Activated naive CD4-positive, alpha-beta T cell treated with anti-CD3 and anti-CD28 coated beads, Interleukin-2, amount 10 ng/mL, durations not matched to agents 7 days and 5 days (primary cell): ENCODE measurements around the gene LKAAEAR1.

Source experiments
- CTCF ChIA-PET: fragments of 350-600 bp; sonication (Branson Sonifier 250); formaldehyde crosslinking; loops from one replicate; lab custom pipeline; 2021; ENCODE audit warnings: antibody characterized with exemption; lab: Charles Lee
- DNase-seq: peaks from one replicate; pipeline ENCODE4 v3.0.0-alpha.2; 2020
- H3K27ac Mint-ChIP-seq: one replicate; pipeline ENCODE4 v1.8.0; 2021; ENCODE audit warnings: mild to moderate bottlenecking, moderate library complexity, mixed read lengths
- H3K27me3 Mint-ChIP-seq: one replicate; pipeline ENCODE4 v1.8.0; 2021; ENCODE audit warnings: mild to moderate bottlenecking, mixed read lengths
- H3K36me3 Mint-ChIP-seq: one replicate; pipeline ENCODE4 v1.8.0; 2021; ENCODE audit warnings: mixed read lengths
- H3K4me1 Mint-ChIP-seq: one replicate; pipeline ENCODE4 v1.8.0; 2021; ENCODE audit warnings: mixed read lengths
- H3K4me3 Mint-ChIP-seq: one replicate; pipeline ENCODE4 v1.8.0; 2021; ENCODE audit warnings: mild to moderate bottlenecking, moderate library complexity, mixed read lengths
- H3K9me3 Mint-ChIP-seq: one replicate; pipeline ENCODE4 v1.8.0; 2021; ENCODE audit warnings: mixed read lengths

LKAAEAR1 gene

DNA sequence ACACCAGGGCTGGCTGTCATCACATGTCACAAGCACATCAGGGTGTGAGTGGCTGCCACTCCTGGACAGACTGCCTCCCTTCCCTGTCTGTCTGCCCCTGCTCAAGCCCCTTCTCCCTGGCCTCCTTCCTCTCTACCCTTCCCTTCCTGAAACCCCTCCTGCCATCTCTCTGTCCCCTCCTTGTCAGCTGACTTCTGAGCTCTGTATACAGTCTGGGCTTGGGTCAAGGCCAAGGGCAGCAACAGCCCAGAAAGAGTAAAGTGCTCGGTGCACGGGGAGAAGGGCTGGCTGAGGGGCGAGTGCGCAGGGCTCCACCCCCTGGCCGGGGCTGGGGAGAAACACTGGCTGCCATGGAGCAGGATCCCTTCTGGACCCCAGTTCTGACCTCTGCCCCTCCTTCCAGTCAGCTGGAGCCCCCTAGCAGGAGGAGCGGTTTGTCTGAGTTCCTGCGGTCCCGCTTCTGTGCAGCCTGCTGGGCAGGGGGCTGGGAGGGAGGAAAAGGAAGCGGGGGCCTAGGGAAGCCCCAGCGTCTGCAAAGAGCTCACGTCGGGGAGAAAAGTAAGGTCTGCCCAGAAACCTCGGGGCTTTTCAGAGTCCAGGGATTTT is 2.0 kb downstream of the LKAAEAR1 start:
- Mint-ChIP-seq H3K4me1 (peaks cover 37% of the 10 kb centered on the region), H3K27me3 (peaks cover 62% of the 10 kb centered on the region), H3K27ac (no peak overlapping the region), H3K4me3 (peak overlapping the region; percentile 56), H3K36me3 (peaks cover 13% of the 10 kb centered on the region), H3K9me3 (peaks cover 4% of the 10 kb centered on the region)
- CTCF ChIA-PET, result interaction anchor here (5.7 kb wide), 1 partner anchor 37 kb away, joined by 75 read pairs; no protein-coding TSS in a partner anchor
- DNase-seq, result no peak

DNA sequence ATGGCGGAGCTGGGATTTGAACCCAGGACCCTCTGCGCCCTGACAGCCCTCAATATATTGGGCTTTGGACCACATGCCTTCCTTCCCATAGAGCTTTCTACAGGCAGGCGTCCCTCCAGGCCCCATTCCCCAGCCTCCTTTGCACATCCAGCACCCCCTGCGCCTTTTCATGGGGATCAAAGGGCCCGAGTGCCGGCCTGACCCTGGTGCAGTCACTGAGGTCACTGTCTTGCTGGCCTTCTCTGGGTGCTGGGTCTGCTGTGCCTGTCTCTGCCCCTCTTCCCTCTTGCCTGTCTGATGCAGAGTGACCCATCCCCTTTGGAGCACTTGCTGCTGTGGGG is 2.6 kb downstream of the LKAAEAR1 start:
- Mint-ChIP-seq H3K4me3 (peak overlapping the region; percentile 33), H3K27me3 (peaks cover 59% of the 10 kb centered on the region), H3K27ac (peak overlapping the region; percentile 39), H3K9me3 (peaks cover under 1% of the 10 kb centered on the region), H3K36me3 (peaks cover 17% of the 10 kb centered on the region), H3K4me1 (peaks cover 42% of the 10 kb centered on the region)
- no peak for DNase-seq
- CTCF ChIA-PET, result interaction anchor here (1.7 to 5.7 kb wide), 2 partner anchors 38 to 43 kb away, joined by 5 to 75 read pairs; no protein-coding TSS in a partner anchor

DNA sequence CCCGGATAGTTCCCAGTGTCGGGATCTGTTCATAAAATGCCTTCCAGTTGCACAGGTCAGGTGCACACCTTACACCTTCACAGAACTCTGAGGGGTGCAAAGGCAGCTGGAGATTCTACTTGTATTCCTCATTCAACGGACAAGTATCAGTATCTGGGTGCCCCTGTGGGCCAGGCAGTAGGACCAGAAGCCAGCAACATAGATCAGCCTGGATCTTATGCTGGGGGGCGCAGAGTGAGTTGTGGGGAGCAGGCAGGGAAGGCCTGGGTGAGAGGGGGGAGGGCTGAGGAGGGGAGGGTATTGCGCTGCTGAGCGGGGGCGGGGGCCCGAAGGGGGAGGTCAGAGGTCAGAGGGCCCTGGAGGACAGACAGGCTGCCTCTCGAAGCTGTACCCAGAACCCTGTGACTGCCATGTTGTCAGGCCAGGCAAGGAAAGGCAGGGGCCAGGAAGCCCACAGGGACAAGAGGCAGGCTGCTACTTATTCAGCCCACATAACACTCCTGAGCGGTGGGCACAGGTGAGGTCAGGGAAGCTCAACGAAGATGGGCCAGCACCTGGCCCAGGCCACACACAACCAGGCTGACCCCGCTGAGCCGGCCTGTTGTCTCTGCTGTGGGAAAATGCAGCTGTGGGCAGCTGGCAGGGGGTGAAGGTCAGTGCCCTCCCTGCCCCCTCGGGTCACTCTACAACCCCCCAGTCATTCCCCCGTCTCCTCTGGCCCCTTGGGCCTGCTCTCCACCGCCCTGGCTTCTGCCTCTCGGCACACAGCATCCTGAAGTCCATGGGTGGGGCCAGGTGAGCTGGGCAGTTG is 3.2 kb downstream of the LKAAEAR1 start:
- Mint-ChIP-seq H3K4me3 (peak overlapping the region; percentile 71), H3K27me3 (peaks cover 53% of the 10 kb centered on the region), H3K9me3 (no peaks in the 10 kb centered on the region), H3K36me3 (peaks cover 18% of the 10 kb centered on the region), H3K4me1 (peaks cover 47% of the 10 kb centered on the region), H3K27ac (peak overlapping the region; percentile 49)
- CTCF ChIA-PET, result interaction anchor here (1.7 to 5.7 kb wide), 2 partner anchors 38 to 42 kb away, joined by 5 to 75 read pairs; no protein-coding TSS in a partner anchor
- no peak for DNase-seq

DNA sequence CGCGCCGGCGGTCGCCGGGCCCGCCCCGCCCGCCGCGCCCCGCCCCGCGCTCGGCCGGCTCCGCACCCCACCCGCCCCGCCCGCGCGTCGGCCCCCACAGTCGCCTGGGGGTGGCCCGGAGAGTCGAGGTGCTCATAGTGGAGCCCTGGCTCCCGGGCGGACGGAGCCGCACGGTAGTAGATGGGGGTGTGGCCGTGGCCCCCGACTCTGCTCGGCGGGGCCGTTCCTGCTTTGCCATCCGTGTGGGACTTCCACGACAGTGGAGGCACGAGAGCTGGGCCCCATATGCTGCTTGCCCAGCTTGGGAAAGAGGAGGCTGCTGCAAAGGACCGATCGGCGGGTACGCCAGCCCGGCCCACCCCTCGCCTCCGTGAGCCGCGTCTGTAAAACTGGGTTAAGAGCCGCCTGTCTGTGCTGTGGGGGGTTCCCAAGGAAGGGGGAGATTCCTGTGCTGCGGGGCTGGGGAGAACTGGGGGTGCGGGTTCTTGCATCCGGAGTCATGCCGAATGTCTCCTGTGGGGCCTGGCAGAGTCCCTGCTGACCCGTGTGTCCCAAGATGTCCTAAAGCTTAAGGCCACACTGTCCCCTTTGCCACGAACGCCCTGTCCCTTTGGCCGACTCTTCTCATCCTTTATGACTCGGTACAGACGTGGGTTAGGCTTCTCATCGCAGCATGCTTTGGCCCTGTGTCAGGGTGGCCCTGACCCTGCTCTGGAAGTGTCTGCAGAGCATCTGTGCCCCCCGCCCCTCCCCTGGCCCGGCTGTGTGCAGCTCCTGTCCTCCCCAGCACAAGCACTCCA is 4.0 kb downstream of the LKAAEAR1 start, which contains the start of gene OPRL1:
Gene OPRL1, plus strand, starts transcription at position 70 of the 800 bp plus-strand sequence. CDS start 12,639 bp downstream, outside the sequence.
- Mint-ChIP-seq H3K36me3 (peaks cover 24% of the 10 kb centered on the region), H3K4me1 (peaks cover 53% of the 10 kb centered on the region), H3K9me3 (no peaks in the 10 kb centered on the region), H3K27me3 (peaks cover 45% of the 10 kb centered on the region), H3K4me3 (peak within 1 kb of the TSS; percentile 94), H3K27ac (peak within 1 kb of the TSS; percentile 92)
- CTCF ChIA-PET, result interaction anchor here (0.6 to 5.7 kb wide), 5 partner anchors 39 to 144 kb away, joined by 3 to 75 read pairs (median 7); partner anchors contain the start of genes PRPF6 and SAMD10
- DNase-seq, result peak; percentile 72

DNA sequence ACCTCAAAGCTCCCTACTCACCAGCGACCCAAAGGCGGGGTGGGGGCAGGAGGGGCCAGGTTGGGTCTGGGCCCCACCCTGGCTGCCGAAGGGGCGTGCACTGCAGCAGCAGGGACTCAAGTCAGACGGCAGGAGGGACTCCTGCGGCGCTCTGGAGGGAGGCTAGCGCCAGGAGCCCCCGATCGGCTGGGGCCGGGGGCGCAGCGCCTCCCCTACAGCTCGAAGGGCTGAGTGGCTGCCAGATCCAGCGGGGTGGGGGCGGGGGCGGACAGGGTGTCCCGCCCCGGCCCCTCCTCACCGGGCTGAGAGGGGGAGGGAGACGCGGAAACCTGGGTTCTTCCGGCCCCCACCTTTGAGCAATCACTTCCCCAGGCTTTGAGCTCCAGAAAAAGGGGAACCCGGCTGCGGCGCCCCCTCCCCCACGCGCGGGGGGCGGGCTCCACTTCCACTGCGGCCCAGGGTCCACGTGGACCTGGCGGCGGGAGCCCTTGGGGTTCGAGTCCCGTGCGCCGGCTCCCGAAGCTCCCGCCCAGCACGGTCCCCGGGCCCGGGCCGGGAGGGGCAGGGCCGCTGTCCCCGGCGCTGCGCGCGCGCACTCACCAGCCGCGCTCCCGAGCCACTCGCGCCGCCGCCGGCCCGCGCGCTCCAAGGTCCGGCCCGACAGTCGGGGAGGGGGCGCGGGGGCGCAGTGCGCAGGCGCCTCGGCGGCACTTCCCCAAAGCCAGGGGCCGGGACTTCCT is 4.8 kb downstream of the LKAAEAR1 start, which contains the start of gene RGS19:
Gene RGS19, minus strand, starts transcription at position 246 of the 740 bp plus-strand sequence. CDS start 2,632 bp downstream, outside the sequence.
- peak; percentile 85 for DNase-seq
- Mint-ChIP-seq H3K4me1 (peaks cover 52% of the 10 kb centered on the region), H3K4me3 (peak within 1 kb of the TSS; percentile 94), H3K36me3 (peaks cover 28% of the 10 kb centered on the region), H3K9me3 (no peaks in the 10 kb centered on the region), H3K27ac (peak within 1 kb of the TSS; percentile 92), H3K27me3 (peaks cover 38% of the 10 kb centered on the region)
- CTCF ChIA-PET, result interaction anchor here (0.6 to 2.8 kb wide), 3 partner anchors 42 to 143 kb away, joined by 3 to 9 read pairs (median 7); partner anchors contain the start of genes PRPF6 and SAMD10

GRCh38 chr20:64078934-64079272 is 5.3 kb downstream of the LKAAEAR1 start:
- H3K27me3 Mint-ChIP-seq, result peaks cover 33% of the 10 kb centered on the region
- H3K27ac Mint-ChIP-seq, result peak overlapping the region; percentile 92
- peaks cover 32% of the 10 kb centered on the region for H3K36me3 Mint-ChIP-seq
- H3K9me3 Mint-ChIP-seq, result no peaks in the 10 kb centered on the region
- H3K4me3 Mint-ChIP-seq, result peak overlapping the region; percentile 94
- no peak for DNase-seq
- CTCF ChIA-PET, result interaction anchor here (1.4 to 2.8 kb wide), 2 partner anchors 43 to 99 kb away, joined by 7 to 9 read pairs; partner anchors contain the start of genes PRPF6 and SAMD10
- peaks cover 52% of the 10 kb centered on the region for H3K4me1 Mint-ChIP-seq

DNA sequence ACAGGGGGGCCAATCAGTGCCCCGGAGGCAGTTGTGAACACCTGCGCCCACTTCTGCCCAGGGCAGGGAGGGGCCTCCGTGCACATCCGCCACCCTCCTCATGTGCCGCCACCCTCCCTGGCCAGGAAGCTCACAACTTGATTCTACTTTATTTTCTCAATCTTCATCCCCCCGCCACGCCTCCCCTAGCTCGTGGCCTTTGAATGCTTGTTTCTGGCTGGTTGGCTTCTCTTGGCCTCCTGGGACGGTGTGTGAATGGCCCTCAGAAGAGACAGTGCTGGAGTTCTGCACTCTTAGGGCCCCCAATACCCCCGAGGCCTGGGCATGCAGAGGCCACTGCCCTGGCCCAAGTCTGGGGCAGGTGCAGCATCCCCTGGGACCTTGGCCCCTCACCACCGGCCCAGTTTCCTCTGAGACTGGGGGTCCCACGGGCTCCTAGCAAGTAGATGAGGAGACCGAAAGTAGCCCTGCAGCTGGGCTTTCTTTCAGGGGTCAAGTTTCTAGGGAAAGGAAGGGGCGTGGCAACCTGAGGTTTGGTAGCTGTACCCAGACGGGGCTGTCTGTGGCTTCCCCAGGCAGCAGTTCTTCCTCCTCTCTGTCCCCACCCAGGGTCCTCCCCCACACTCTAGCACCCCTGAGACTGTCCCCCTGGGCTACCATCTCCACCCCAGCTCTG is 6.2 kb downstream of the LKAAEAR1 start:
- H3K4me3 Mint-ChIP-seq, result peak overlapping the region; percentile 94
- H3K27me3 Mint-ChIP-seq, result peaks cover 29% of the 10 kb centered on the region
- peaks cover 55% of the 10 kb centered on the region for H3K4me1 Mint-ChIP-seq
- peak overlapping the region; percentile 92 for H3K27ac Mint-ChIP-seq
- CTCF ChIA-PET, result interaction anchor here (1.1 to 2.8 kb wide), 2 partner anchors 29 to 98 kb away, joined by 3 to 9 read pairs; partner anchors contain the start of genes PRPF6, SAMD10 and SOX18
- H3K9me3 Mint-ChIP-seq, result no peaks in the 10 kb centered on the region
- H3K36me3 Mint-ChIP-seq, result peaks cover 35% of the 10 kb centered on the region
- peak; percentile 87 for DNase-seq

DNA sequence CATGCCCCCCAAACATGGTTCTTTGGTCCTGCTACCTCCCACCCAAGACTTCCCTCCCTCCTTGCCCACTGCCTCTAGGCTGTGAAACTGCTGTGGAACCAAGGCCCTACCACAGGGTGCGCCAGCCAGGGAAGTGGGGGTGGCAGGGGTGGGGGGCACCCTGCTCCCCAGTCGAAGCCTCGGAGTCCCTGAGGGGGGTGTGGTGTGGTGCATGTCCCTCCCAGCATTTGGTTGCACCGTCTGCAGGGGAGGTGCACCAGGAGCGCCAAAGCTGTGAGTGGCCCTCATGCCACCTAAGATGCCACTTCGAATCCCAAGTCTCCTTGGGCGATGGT is 6.7 kb downstream of the LKAAEAR1 start:
- H3K4me1 Mint-ChIP-seq, result peaks cover 55% of the 10 kb centered on the region
- H3K36me3 Mint-ChIP-seq, result peaks cover 35% of the 10 kb centered on the region
- no peaks in the 10 kb centered on the region for H3K9me3 Mint-ChIP-seq
- CTCF ChIA-PET, result interaction anchor here (1.1 to 2.8 kb wide), 2 partner anchors 28 to 97 kb away, joined by 3 to 9 read pairs; partner anchors contain the start of genes PRPF6, SAMD10 and SOX18
- peaks cover 23% of the 10 kb centered on the region for H3K27me3 Mint-ChIP-seq
- peak overlapping the region; percentile 92 for H3K27ac Mint-ChIP-seq
- peak overlapping the region; percentile 94 for H3K4me3 Mint-ChIP-seq
- DNase-seq, result no peak

DNA sequence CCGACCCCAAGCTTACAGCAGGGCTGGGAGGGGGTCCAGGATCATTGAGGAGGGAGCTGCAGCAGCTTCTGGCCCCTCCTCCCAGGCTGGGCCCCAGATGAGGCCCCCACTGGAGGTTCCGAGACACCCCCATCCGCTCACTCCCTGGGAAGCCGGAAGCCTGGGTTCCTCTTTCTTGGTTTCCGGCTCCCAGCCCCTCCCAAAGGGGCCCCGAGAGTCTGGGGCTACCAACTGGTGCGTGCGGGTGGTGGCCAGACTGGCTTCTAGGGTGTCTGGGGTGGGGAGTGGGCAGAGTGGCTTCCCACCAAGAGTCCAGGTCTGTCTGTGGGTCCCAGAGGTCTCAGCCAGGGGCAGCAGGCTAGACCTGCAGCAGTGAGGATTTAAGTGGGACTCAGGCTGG is 7.1 kb downstream of the LKAAEAR1 start:
- Mint-ChIP-seq H3K27me3 (peaks cover 19% of the 10 kb centered on the region), H3K27ac (peak overlapping the region; percentile 92), H3K4me1 (peaks cover 55% of the 10 kb centered on the region), H3K36me3 (peaks cover 37% of the 10 kb centered on the region), H3K4me3 (peak overlapping the region; percentile 94), H3K9me3 (no peaks in the 10 kb centered on the region)
- CTCF ChIA-PET, result interaction anchor here (1.1 kb wide), 1 partner anchor 28 kb away, joined by 3 read pairs; the partner anchor contains the start of gene SOX18
- peak; percentile 69 for DNase-seq

DNA sequence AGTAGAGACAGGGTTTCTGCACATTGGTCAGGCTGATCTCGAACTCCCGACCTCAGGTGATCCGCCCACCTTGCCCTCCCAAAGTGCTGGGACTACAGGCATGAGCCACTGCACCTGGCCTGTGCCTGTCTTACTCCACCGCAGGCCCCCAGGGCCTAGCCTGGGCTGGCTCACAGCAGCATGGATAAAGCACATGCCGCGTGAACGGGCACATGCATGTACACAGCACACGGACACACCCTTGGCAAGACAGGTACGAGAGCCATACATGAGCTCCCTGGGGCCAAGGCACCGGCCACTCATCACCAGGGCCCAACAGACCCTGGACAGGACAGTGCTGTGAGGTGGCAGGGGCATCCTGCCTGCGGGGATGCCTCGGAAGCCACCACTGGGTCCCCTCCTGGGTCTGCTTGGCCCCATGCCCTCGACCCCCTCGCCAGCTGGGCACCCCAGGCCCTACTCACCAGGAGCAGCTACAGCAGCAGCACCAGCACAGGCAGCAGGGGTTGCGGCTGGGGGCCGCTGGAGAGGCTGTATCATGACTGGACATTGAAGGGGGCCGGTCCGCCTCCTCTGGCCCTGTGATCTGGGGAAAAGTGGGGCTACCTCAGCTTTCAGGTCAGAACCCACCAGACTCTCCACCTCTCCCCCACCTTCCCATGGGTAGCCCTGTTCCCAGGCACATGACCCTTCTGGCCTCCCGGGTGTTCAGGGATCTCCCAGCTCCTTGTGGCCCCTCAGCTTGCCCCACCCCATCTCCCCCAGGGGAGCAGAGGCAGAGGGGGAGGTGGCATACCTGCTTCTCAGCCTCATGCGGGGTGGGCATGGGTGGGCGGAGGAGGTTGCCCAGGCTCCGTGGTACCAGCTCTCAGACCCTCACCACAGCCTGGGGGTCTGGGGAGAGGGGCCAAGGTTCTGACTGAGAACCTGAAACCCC is 7.9 kb downstream of the LKAAEAR1 start:
- CTCF ChIA-PET, result interaction anchor here (1.1 kb wide), 1 partner anchor 38 kb away, joined by 4 read pairs; no protein-coding TSS in a partner anchor
- Mint-ChIP-seq H3K27ac (peak overlapping the region; percentile 67), H3K27me3 (peaks cover 12% of the 10 kb centered on the region), H3K4me3 (peak overlapping the region; percentile 94), H3K4me1 (peaks cover 50% of the 10 kb centered on the region), H3K36me3 (peaks cover 37% of the 10 kb centered on the region), H3K9me3 (no peaks in the 10 kb centered on the region)
- DNase-seq, result no peak

DNA sequence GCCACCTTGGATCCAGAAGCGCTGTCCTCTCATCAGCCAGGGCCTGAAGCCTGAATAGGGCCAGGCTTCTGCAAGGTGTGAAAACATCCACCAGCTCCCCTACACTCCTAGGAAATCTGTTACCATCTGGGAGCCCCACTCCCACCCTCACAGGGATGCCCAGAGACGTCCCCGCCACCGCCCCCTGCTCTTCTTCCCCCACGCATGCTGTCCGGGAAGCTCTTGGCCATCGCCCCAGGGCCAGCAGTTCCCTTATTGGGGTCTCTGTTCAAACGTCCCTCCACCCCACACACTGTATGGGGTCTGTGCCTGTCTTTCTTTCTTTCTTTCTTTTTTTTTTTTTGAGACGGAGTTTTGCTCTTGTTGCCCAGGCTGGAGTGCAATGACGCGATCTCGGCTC is 8.6 kb downstream of the LKAAEAR1 start:
- Mint-ChIP-seq H3K4me1 (peaks cover 47% of the 10 kb centered on the region), H3K27me3 (peaks cover 4% of the 10 kb centered on the region), H3K9me3 (no peaks in the 10 kb centered on the region), H3K36me3 (peaks cover 37% of the 10 kb centered on the region), H3K27ac (no peak overlapping the region), H3K4me3 (no peak overlapping the region)
- no peak for DNase-seq
- CTCF ChIA-PET, result interaction anchor here (1.1 kb wide), 1 partner anchor 37 kb away, joined by 4 read pairs; no protein-coding TSS in a partner anchor
